Central memory CD4-positive, alpha-beta T cell (primary cell): ENCODE results near the gene CTNNBL1.
"Not testable (repeated sequence)": the region's sequence is repeated elsewhere in the genome, so short reads cannot be mapped to it uniquely, and the experiment has no call there.

ENCODE experiments used
- DNase-seq: peaks from one replicate; pipeline ENCODE4 v3.0.0; 2022
- total RNA-seq, 3 experiments: gene quantifications; one replicate each; lab custom pipeline; 2026; lab: John Stamatoyannopoulos, UW

Gene CTNNBL1, protein sequence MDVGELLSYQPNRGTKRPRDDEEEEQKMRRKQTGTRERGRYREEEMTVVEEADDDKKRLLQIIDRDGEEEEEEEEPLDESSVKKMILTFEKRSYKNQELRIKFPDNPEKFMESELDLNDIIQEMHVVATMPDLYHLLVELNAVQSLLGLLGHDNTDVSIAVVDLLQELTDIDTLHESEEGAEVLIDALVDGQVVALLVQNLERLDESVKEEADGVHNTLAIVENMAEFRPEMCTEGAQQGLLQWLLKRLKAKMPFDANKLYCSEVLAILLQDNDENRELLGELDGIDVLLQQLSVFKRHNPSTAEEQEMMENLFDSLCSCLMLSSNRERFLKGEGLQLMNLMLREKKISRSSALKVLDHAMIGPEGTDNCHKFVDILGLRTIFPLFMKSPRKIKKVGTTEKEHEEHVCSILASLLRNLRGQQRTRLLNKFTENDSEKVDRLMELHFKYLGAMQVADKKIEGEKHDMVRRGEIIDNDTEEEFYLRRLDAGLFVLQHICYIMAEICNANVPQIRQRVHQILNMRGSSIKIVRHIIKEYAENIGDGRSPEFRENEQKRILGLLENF
- total RNA-seq = 28.4 to 74.4 (median 35.7) reads per million in 3 experiments

- DNase-seq = peak; percentile 91
These were observed at the start of gene CTNNBL1 for GRCh38 chr20:37693635-37694626. CTNNBL1 (plus strand) TSS chr20:37694030; CDS start chr20:37694123, 93 bp downstream.

- no peak for DNase-seq
These were observed 49.2 kb upstream of the CTNNBL1 start for GRCh38 chr20:37644605-37645004.

DNA sequence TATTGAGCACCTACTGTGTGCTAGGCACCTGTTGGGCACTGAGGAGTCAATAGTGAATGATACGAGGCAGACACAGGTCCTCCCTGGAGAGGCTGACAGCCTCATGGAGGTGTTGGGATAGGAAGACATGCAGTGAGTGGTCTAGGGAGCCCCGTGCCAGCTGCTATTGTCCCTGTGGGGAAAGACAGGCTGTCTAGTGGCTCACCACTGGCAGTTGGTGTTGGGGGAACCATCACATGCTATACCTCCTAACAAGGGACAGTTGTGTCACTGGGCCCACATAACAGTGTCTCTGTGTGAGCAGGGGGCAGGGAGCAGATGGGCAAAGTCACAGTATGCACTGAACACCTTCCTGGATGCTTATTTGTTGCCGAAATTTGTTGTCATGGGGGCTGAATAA, 45.9 kb upstream of the CTNNBL1 start:
- no peak for DNase-seq

- DNase-seq = no peak
These were observed 44.8 kb upstream of the CTNNBL1 start for GRCh38 chr20:37649017-37649416.

GRCh38 chr20:37649676-37650370, 44.0 kb upstream of the CTNNBL1 start:
- DNase-seq = no peak

DNA sequence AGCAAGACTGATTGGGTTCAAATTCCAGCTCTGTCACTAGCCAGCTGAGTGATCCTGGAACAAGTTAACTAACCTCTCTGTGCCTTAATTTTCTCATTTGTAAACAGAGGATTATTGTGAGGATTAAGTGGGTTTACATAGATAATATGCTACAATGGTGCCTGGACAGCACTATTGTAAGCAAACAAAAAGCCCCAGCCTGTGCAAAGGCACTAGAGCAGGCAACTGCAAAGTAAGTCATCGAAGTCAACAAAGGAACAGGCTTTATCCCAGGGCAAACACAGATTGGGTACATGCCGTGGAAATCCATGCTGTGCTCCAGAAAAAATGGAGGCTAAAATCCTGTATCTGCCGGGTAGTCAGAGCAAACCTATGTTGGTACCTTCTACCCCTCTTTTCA, 43.2 kb upstream of the CTNNBL1 start:
- no peak for DNase-seq

- no peak for DNase-seq
These were observed 41.9 kb upstream of the CTNNBL1 start for GRCh38 chr20:37651932-37652331.

DNA sequence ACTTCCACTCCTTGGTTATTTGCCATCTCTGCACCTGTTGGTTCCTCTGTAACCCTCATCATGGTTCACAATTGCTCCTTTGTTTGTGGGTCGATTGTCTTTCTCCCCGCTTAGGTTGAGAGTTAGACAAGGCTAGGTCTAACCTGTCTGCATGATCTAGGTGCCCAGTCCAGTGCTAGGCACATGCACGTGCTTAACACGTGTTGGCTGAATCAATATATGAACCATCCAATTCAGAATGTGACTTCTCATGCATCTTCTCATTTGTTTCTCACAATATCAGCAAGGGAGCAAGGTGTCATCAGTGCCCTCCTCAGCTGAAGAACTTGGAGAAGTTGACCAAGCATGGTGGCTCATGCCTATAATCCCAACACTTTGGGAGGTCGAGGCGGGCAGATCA, 36.9 kb upstream of the CTNNBL1 start:
- DNase-seq = no peak

- no peak for DNase-seq
These were observed 35.7 kb upstream of the CTNNBL1 start for GRCh38 chr20:37657924-37658804.

DNA sequence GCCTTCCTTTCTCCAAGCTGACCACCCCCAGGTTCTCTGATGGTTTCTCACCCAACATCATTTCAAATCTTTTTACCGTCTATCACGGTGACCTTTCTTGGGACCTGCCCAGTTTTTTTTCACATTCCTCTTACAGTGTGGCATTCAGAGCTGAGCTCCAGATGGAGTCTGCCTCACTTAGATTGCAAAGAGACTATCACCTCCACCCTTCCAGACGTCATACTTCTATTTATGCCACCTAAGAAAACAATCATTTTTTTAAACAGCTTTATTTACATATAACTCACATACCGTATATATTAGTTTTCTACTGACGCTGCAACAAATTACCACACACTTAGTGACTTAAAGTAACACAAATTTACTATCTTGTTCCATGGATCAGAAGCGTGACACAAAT, 32.3 kb upstream of the CTNNBL1 start:
- no peak for DNase-seq

- DNase-seq = no peak
These were observed 31.5 kb upstream of the CTNNBL1 start for GRCh38 chr20:37662308-37662707.

GRCh38 chr20:37664595-37664994, 29.2 kb upstream of the CTNNBL1 start:
- not testable (repeated sequence) for DNase-seq

- no peak for DNase-seq
These were observed 25.7 kb upstream of the CTNNBL1 start for GRCh38 chr20:37668166-37668565.

GRCh38 chr20:37669062-37669772, 24.6 kb upstream of the CTNNBL1 start:
- no peak for DNase-seq

DNA sequence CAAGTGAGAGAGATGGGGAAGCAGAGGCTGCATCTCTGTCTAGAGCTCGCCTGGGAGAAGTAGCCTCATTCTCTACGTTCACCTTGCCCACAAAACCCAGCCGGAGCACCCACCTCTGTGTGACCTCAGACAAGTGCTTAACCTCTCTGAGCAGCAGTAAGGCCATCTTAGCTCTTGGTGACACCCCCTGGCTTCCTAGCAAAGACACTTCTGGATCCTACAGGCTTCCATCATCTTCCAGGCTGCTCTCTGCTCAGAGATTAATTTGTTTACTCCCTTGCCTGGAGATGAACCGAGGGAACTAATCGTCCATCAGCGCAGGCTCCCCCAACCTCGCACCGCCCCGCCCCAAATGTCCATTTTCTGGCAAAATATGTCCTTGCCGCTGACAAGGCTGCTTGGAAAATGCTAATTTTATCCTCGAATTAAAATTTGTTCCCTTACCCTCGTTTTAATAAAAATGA, 24.0 kb upstream of the CTNNBL1 start:
- no peak for DNase-seq

DNA sequence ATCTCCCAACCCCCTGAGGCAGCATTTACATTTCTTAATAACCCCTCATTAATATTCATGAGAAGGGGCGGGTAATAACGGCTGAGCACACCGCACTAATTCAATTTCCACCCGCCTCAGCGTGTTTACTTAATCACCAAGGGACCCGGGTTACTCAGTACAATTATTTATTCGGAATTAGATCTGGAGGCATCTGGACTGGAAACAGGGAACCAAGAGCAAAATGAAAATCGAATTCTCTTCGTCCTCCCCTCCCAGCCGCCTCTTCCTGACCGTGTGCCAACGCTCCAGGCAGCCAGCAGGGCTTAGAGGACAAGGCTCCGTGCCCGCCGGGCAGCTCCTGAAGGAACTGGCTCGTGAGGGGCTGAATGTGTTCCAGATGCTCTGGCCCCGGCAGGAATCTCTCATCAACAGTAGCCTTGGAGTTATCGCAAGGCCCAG, 23.5 kb upstream of the CTNNBL1 start:
- no peak for DNase-seq

DNA sequence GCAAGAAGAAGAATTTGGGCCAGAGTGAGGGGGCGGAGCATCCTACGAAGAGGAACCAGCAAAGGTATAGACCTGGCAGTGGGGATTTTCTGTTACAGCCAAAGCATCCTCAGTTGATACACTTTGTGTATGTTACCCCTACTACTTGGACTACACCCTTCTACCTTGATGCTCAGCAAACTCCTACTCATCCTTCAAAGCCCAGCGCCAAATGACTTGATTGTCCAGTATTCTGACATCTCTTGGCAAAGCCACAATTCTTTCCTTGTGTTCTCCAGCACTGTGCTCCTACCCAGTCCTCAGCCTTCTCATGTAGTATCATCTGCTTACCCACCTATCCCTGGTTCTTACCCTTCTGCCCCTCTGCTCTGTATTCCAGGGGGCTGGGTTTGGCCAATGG, 21.7 kb upstream of the CTNNBL1 start:
- no peak for DNase-seq

DNA sequence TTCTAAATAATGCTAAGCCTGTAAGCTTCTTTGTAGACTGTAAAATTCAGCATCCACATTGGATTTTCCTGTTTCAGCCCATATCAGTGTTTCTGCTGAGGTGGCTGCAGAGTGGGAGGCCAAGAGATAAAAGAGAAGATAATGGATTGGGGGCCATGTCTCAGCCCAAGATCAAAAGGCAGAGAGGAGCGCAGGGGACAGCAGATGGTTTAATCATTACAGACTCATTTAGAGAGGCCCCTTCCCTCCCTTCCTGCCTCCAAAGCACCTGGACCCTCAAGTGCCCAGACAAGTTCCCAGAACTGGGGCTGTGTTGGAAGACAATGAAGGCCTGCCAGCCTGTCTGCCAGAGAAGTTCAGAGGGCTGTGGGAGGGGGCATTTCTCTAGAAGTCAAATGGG, 20.4 kb upstream of the CTNNBL1 start:
- DNase-seq = no peak

- DNase-seq = no peak
These were observed 17.4 kb upstream of the CTNNBL1 start for GRCh38 chr20:37676440-37676839.
